ENCODE data around the gene UBE2C. TPM values are rescaled to one million over a fixed set of nuclear protein-coding genes. Genes with fewer than 3 reads are reported as not detected.

The UBE2C gene
- total RNA-seq, 1 experiment from 2014 or later, result 249 TPM

DNA sequence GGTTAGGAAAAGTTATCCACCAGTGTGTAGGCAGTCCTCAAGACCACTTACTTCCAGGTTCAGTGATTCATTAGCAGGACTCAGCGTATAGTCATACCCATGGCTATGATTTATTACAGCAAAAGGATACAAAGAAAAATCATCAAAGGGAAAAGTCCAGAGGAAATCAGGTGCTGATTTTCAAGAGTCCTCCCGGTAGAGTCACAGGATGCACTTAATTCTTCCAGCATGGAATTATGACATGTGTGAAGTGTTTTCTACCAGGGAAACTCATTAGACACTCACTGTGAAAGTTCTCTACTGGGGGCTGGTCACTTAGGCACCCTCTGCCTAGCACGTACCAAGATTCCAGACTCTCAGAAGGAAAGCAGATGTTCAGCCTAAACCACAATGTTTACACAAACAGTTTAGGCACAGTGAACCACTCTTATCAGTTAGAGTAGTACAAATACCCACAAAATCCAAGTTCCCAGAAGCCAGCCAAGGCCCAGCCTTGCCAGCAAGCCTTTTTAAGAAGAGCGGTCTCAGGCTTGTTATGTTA, 31.0 kb upstream of the UBE2C start (continued):
- TF ChIP-seq, protein P1, sequence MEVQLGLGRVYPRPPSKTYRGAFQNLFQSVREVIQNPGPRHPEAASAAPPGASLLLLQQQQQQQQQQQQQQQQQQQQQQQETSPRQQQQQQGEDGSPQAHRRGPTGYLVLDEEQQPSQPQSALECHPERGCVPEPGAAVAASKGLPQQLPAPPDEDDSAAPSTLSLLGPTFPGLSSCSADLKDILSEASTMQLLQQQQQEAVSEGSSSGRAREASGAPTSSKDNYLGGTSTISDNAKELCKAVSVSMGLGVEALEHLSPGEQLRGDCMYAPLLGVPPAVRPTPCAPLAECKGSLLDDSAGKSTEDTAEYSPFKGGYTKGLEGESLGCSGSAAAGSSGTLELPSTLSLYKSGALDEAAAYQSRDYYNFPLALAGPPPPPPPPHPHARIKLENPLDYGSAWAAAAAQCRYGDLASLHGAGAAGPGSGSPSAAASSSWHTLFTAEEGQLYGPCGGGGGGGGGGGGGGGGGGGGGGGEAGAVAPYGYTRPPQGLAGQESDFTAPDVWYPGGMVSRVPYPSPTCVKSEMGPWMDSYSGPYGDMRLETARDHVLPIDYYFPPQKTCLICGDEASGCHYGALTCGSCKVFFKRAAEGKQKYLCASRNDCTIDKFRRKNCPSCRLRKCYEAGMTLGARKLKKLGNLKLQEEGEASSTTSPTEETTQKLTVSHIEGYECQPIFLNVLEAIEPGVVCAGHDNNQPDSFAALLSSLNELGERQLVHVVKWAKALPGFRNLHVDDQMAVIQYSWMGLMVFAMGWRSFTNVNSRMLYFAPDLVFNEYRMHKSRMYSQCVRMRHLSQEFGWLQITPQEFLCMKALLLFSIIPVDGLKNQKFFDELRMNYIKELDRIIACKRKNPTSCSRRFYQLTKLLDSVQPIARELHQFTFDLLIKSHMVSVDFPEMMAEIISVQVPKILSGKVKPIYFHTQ (CRISPR knock-in tag; IDR thresholded peaks at IDR 0.05), result no peak
- TF ChIP-seq, protein P2, sequence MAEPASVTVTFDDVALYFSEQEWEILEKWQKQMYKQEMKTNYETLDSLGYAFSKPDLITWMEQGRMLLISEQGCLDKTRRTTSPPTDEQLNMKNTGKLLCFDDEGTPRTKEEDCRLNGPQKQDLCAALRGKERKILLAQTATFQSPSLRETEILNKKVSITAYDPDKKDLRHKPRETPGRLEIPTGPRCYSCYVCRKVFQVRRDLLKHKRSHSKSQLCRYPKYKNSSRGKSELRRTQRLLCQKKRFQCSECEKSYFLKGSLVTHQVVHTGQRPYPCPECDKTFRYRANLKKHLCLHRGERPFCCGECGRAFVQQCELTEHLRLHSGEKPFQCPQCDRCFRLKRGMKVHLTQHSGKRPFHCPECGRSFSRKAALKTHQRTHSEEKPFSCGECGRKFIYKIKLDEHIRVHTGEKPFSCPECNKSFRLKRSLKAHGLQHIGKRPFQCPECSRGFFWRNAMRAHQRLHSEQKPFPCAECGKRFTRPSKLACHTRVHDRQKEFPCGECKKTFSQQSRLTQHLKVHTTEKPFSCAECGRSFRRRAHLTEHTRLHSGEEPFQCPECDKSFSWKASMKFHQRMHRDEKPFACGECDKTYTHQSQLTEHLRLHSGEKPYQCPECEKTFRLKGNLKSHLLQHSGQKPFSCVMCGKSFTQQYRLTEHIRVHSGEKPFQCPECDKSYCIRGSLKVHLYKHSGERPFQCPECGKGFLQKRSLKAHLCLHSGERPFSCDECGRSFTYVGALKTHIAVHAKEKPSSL (CRISPR knock-in tag; conservative IDR thresholded peaks at IDR 0.05), result no peak
- TF ChIP-seq, protein P3, sequence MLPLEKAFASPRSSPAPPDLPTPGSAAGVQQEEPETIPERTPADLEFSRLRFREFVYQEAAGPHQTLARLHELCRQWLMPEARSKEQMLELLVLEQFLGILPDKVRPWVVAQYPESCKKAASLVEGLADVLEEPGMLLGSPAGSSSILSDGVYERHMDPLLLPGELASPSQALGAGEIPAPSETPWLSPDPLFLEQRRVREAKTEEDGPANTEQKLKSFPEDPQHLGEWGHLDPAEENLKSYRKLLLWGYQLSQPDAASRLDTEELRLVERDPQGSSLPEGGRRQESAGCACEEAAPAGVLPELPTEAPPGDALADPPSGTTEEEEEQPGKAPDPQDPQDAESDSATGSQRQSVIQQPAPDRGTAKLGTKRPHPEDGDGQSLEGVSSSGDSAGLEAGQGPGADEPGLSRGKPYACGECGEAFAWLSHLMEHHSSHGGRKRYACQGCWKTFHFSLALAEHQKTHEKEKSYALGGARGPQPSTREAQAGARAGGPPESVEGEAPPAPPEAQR (CRISPR knock-in tag; IDR thresholded peaks at IDR 0.05), result no peak
- TF ChIP-seq NFATC4 (CRISPR knock-in tag; IDR thresholded peaks at IDR 0.05), result no peak
- no peak for TF ChIP-seq ZNF317 (CRISPR knock-in tag; IDR thresholded peaks at IDR 0.05; ENCODE audit: borderline replicate concordance, low read depth)
- no peak for TF ChIP-seq CBFB (CRISPR knock-in tag; IDR thresholded peaks at IDR 0.05; ENCODE audit: low read depth)
- TF ChIP-seq, protein P4, sequence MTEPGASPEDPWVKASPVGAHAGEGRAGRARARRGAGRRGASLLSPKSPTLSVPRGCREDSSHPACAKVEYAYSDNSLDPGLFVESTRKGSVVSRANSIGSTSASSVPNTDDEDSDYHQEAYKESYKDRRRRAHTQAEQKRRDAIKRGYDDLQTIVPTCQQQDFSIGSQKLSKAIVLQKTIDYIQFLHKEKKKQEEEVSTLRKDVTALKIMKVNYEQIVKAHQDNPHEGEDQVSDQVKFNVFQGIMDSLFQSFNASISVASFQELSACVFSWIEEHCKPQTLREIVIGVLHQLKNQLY (CRISPR knock-in tag; IDR thresholded peaks at IDR 0.05), result no peak

DNA sequence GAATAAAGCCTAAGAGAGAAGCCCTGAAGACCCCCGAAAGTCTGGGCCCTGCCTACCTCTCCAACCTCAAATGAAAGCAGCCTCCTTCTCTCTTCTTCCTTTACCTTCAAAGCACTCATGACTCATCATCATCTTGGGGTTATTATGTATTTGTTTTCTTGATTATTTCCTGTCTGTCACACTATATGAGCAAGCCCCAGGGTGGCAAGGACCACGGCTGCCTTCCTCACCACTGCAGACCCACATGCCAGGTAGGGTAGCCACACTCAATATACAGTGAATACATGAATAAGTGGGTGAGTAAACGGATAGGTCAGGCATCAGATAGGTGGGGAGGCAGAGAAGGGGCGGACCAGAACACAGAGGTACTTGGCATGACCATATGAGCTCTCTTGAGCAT, 29.6 kb upstream of the UBE2C start:
- Mint-ChIP-seq H3K4me3 (no peak overlapping the region), H3K27ac (no peak overlapping the region), H3K4me1 (no peaks in the 10 kb centered on the region), H3K27me3 (ENCODE audit: low read depth) (no peaks in the 10 kb centered on the region), H3K9me3 (no peaks in the 10 kb centered on the region), H3K36me3 (no peaks in the 10 kb centered on the region)
- POLR2A ChIA-PET, result no interaction called here
- ATAC-seq (no peak), DNase-seq (ENCODE audit: low spot score) (no peak)
- TF ChIP-seq HMGA2 (CRISPR knock-in tag; IDR thresholded peaks at IDR 0.05), result no peak
- TF ChIP-seq, protein P5, sequence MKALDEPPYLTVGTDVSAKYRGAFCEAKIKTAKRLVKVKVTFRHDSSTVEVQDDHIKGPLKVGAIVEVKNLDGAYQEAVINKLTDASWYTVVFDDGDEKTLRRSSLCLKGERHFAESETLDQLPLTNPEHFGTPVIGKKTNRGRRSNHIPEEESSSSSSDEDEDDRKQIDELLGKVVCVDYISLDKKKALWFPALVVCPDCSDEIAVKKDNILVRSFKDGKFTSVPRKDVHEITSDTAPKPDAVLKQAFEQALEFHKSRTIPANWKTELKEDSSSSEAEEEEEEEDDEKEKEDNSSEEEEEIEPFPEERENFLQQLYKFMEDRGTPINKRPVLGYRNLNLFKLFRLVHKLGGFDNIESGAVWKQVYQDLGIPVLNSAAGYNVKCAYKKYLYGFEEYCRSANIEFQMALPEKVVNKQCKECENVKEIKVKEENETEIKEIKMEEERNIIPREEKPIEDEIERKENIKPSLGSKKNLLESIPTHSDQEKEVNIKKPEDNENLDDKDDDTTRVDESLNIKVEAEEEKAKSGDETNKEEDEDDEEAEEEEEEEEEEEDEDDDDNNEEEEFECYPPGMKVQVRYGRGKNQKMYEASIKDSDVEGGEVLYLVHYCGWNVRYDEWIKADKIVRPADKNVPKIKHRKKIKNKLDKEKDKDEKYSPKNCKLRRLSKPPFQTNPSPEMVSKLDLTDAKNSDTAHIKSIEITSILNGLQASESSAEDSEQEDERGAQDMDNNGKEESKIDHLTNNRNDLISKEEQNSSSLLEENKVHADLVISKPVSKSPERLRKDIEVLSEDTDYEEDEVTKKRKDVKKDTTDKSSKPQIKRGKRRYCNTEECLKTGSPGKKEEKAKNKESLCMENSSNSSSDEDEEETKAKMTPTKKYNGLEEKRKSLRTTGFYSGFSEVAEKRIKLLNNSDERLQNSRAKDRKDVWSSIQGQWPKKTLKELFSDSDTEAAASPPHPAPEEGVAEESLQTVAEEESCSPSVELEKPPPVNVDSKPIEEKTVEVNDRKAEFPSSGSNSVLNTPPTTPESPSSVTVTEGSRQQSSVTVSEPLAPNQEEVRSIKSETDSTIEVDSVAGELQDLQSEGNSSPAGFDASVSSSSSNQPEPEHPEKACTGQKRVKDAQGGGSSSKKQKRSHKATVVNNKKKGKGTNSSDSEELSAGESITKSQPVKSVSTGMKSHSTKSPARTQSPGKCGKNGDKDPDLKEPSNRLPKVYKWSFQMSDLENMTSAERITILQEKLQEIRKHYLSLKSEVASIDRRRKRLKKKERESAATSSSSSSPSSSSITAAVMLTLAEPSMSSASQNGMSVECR (CRISPR knock-in tag; IDR thresholded peaks at IDR 0.05; ENCODE audit: borderline replicate concordance), result no peak
- no peak for TF ChIP-seq ZNF121 (CRISPR knock-in tag; IDR thresholded peaks at IDR 0.05)
- no peak for TF ChIP-seq ZNF671 (CRISPR knock-in tag; IDR thresholded peaks at IDR 0.05)
- CTCF ChIA-PET, result interaction anchor here (1.7 kb wide), 1 partner anchor 12 kb away, joined by 15 read pairs; no protein-coding TSS in a partner anchor
